ENCODE measurements around the gene ASXL3. TPM values are rescaled to one million over a fixed set of nuclear protein-coding genes. Genes with fewer than 3 reads are reported as not detected.

Gene ASXL3
- total RNA-seq, 2 experiments from 2014 or later = not detected

GRCh38 chr18:33711514-33711913, 133.5 kb downstream of the ASXL3 start:
- POLR2A ChIA-PET = no interaction called here
- Mint-ChIP-seq H3K27me3 (no peaks in the 10 kb centered on the region), H3K9me3 (peaks cover 5% of the 10 kb centered on the region), H3K36me3 (no peaks in the 10 kb centered on the region), H3K4me3 (no peak overlapping the region), H3K27ac (no peak overlapping the region), H3K4me1 (ENCODE audit: low read depth) (no peaks in the 10 kb centered on the region)
- intact Hi-C loops (cut with micrococcal nuclease) = no loop called here
- no peak for DNase-seq
- CTCF ChIA-PET = no interaction called here

DNA sequence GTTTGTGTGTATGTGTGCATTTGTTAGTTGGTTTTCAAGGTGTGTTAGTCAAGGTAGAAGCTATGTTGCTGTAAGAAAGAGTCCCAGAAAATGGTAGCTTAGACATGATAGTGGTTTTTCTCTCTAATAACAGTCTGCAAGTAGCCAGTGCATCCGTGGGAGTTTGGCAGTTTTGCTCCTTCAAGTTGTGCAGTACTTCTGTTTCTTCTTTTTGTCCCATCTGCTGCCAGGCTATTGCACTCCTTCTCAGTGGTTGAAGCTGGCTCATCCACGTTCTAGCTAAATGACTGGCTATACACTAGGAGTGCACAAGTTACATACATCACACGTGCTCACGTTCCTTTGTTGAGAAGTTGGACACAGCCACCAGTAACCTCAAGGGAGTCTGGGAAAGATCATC, 134.7 kb downstream of the ASXL3 start:
- DNase-seq = no peak
- POLR2A ChIA-PET = no interaction called here
- Mint-ChIP-seq H3K27ac (no peak overlapping the region), H3K4me1 (ENCODE audit: low read depth) (no peaks in the 10 kb centered on the region), H3K36me3 (no peaks in the 10 kb centered on the region), H3K4me3 (no peak overlapping the region), H3K27me3 (no peaks in the 10 kb centered on the region), H3K9me3 (peaks cover 3% of the 10 kb centered on the region)
- intact Hi-C loops (cut with micrococcal nuclease) = no loop called here
- CTCF ChIA-PET = no interaction called here

DNA sequence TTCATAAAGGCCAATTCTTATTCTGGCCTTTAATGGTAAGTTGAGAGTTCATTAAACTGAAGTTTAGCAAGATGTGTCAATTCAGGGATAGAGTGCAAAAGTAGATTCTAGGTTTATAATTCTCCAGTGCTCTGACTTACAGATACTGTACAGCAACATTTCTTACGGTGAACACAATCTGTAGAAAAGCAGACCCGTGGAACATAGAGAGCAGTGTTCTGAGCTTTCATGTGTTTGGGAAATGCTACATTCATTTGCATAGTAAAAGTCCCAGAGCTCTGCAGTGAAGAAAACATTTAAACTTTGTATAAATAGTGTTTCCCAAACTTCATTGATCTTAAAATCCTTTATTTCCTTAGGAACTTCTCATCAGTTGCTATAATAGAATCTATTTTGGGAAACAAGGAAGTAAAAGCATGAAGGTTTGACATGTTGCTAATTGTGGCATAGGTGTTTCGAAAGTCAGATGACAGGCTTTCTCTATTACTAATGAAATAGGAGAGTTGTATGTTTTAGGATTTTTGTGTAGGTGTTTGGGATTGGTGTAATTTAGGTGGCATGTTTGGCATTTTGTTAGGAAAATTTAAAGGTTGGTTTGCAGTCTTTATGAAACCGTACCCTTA, 138.2 kb downstream of the ASXL3 start:
- Mint-ChIP-seq H3K36me3 (no peaks in the 10 kb centered on the region), H3K4me1 (ENCODE audit: low read depth) (no peaks in the 10 kb centered on the region), H3K4me3 (no peak overlapping the region), H3K27ac (no peak overlapping the region), H3K27me3 (no peaks in the 10 kb centered on the region), H3K9me3 (peaks cover 8% of the 10 kb centered on the region)
- CTCF ChIA-PET = no interaction called here
- DNase-seq = no peak
- intact Hi-C loops (cut with micrococcal nuclease) = no loop called here
- POLR2A ChIA-PET = no interaction called here

DNA sequence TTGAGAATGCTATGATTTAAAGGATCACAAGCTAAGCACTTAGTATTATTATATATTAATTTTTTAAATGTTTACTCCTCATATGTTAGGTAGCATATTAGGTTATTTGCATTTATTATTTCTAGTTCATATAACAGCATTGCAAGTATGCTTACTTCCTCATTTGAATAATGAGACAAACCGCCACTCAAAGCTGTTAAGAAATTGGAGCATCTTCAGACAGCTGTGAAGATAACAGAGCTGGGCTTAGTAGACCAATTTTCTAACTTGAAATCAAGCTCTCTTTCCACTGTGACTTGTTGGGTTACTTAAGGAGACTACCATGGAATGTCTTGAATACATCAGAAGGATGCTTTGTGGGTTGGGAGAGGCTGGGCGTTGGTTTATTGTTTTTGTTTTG, 139.3 kb downstream of the ASXL3 start:
- Mint-ChIP-seq H3K9me3 (peaks cover 8% of the 10 kb centered on the region), H3K4me1 (ENCODE audit: low read depth) (no peaks in the 10 kb centered on the region), H3K27ac (no peak overlapping the region), H3K27me3 (no peaks in the 10 kb centered on the region), H3K36me3 (no peaks in the 10 kb centered on the region), H3K4me3 (no peak overlapping the region)
- POLR2A ChIA-PET = no interaction called here
- intact Hi-C loops (cut with micrococcal nuclease) = no loop called here
- CTCF ChIA-PET = no interaction called here
- DNase-seq = no peak

DNA sequence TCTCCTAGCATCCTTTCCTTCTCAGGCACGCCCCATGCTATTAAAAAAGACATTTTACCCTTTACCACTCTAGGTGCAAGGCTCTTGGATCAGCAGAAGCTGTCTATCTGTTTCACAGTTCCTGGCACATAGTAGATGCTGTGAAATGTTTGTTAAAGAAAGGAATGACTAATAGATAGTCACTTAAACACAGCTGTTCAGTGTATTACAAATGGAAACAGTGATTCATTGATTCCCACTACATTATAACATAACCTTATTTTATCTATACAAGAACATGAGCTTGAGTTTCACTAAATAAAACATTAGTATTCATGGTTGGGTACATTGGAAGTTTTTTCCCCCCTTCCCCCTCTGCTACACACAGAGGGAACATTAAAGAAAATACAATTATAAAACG, 142.1 kb downstream of the ASXL3 start:
- no peak overlapping the region for H3K4me3 Mint-ChIP-seq
- no peak for DNase-seq
- H3K36me3 Mint-ChIP-seq = no peaks in the 10 kb centered on the region
- ChIA-PET CTCF (no interaction called here), POLR2A (no interaction called here)
- peaks cover 8% of the 10 kb centered on the region for H3K9me3 Mint-ChIP-seq
- no peaks in the 10 kb centered on the region for H3K4me1 Mint-ChIP-seq (ENCODE audit: low read depth)
- H3K27me3 Mint-ChIP-seq = no peaks in the 10 kb centered on the region
- intact Hi-C loops (cut with micrococcal nuclease) = no loop called here
- no peak overlapping the region for H3K27ac Mint-ChIP-seq

GRCh38 chr18:33729556-33729955, 151.5 kb downstream of the ASXL3 start:
- no peak for DNase-seq
- H3K36me3 Mint-ChIP-seq = no peaks in the 10 kb centered on the region
- H3K4me3 Mint-ChIP-seq = no peak overlapping the region
- ChIA-PET CTCF (no interaction called here), POLR2A (no interaction called here)
- peaks cover 4% of the 10 kb centered on the region for H3K9me3 Mint-ChIP-seq
- no peaks in the 10 kb centered on the region for H3K27me3 Mint-ChIP-seq
- intact Hi-C loops (cut with micrococcal nuclease) = no loop called here
- no peak overlapping the region for H3K27ac Mint-ChIP-seq
- no peaks in the 10 kb centered on the region for H3K4me1 Mint-ChIP-seq (ENCODE audit: low read depth)

DNA sequence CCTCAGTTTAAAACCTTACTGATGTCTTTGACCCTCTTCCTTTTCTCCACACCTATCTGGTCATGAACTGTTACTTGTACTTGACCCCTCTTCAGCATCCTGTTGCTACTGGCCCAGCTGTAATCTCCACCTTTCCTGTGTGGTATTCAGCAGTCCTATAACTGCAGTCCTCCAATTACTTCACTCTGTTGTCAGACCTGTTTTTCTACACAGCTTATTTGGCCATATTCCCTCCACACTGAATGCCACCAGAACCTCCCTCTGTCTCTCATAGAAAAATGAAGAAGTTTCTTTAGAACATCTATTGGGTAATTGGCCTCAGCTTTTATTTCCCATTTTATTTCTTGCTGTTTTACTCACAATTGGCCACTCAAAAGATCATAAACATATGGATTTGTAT, 155.4 kb downstream of the ASXL3 start:
- H3K9me3 Mint-ChIP-seq = peaks cover 4% of the 10 kb centered on the region
- no peak overlapping the region for H3K4me3 Mint-ChIP-seq
- H3K27ac Mint-ChIP-seq = no peak overlapping the region
- no peaks in the 10 kb centered on the region for H3K4me1 Mint-ChIP-seq (ENCODE audit: low read depth)
- POLR2A ChIA-PET = no interaction called here
- H3K36me3 Mint-ChIP-seq = no peaks in the 10 kb centered on the region
- H3K27me3 Mint-ChIP-seq = no peaks in the 10 kb centered on the region
- CTCF ChIA-PET = no interaction called here
- intact Hi-C loops (cut with micrococcal nuclease) = no loop called here
- no peak for DNase-seq

DNA sequence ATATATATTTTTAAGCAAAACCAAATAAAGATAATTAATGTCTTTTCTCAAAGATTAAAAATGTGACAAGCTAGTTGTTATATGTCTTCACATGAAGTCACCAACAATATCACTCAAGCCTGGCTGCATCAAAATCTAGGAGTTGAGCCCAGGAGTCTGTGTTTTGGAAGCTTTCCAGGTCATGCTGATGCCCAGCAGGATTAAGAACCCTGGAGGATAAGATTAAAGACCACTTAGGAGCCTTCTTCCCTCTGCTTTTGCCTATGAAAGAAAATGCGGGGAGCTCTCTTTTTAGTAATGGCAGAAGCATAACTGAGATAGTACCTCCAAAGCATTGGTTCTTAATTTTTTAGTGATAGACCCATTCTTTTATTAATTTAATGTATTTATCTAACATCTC, 157.4 kb downstream of the ASXL3 start:
- CTCF ChIA-PET = no interaction called here
- POLR2A ChIA-PET = no interaction called here

GRCh38 chr18:33741760-33742159, 163.7 kb downstream of the ASXL3 start:
- ChIA-PET POLR2A (no interaction called here), CTCF (no interaction called here)
- no peaks in the 10 kb centered on the region for H3K4me1 Mint-ChIP-seq (ENCODE audit: low read depth)
- peaks cover 8% of the 10 kb centered on the region for H3K9me3 Mint-ChIP-seq
- no peak overlapping the region for H3K27ac Mint-ChIP-seq
- no peaks in the 10 kb centered on the region for H3K36me3 Mint-ChIP-seq
- no peak overlapping the region for H3K4me3 Mint-ChIP-seq
- intact Hi-C loops (cut with micrococcal nuclease) = no loop called here
- H3K27me3 Mint-ChIP-seq = no peaks in the 10 kb centered on the region
- no peak for DNase-seq

More for the DNA sequence above, 157.4 kb downstream of the ASXL3 start:
- Mint-ChIP-seq H3K27me3 (no peaks in the 10 kb centered on the region), H3K9me3 (peaks cover 2% of the 10 kb centered on the region), H3K36me3 (no peaks in the 10 kb centered on the region), H3K27ac (no peak overlapping the region), H3K4me3 (no peak overlapping the region), H3K4me1 (ENCODE audit: low read depth) (no peaks in the 10 kb centered on the region)
- DNase-seq = no peak
- intact Hi-C loops (cut with micrococcal nuclease) = no loop called here

GRCh38 chr18:33744032-33744697, 166.1 kb downstream of the ASXL3 start:
- intact Hi-C loops (cut with micrococcal nuclease) = no loop called here
- CTCF ChIA-PET = no interaction called here
- no peak overlapping the region for H3K27ac Mint-ChIP-seq
- H3K4me1 Mint-ChIP-seq (ENCODE audit: low read depth) = no peaks in the 10 kb centered on the region
- POLR2A ChIA-PET = no interaction called here
- peaks cover 8% of the 10 kb centered on the region for H3K9me3 Mint-ChIP-seq
- H3K27me3 Mint-ChIP-seq = no peaks in the 10 kb centered on the region
- H3K36me3 Mint-ChIP-seq = no peaks in the 10 kb centered on the region
- H3K4me3 Mint-ChIP-seq = no peak overlapping the region
- DNase-seq = no peak

- no peaks in the 10 kb centered on the region for H3K36me3 Mint-ChIP-seq
- no peaks in the 10 kb centered on the region for H3K4me1 Mint-ChIP-seq (ENCODE audit: low read depth)
- H3K9me3 Mint-ChIP-seq = peaks cover 7% of the 10 kb centered on the region
- intact Hi-C loops (cut with micrococcal nuclease) = no loop called here
- no peaks in the 10 kb centered on the region for H3K27me3 Mint-ChIP-seq
- ChIA-PET POLR2A (no interaction called here), CTCF (no interaction called here)
- no peak for DNase-seq
- H3K27ac Mint-ChIP-seq = no peak overlapping the region
- no peak overlapping the region for H3K4me3 Mint-ChIP-seq
Measured at GRCh38 chr18:33745151-33745795, 167.3 kb downstream of the ASXL3 start.

DNA sequence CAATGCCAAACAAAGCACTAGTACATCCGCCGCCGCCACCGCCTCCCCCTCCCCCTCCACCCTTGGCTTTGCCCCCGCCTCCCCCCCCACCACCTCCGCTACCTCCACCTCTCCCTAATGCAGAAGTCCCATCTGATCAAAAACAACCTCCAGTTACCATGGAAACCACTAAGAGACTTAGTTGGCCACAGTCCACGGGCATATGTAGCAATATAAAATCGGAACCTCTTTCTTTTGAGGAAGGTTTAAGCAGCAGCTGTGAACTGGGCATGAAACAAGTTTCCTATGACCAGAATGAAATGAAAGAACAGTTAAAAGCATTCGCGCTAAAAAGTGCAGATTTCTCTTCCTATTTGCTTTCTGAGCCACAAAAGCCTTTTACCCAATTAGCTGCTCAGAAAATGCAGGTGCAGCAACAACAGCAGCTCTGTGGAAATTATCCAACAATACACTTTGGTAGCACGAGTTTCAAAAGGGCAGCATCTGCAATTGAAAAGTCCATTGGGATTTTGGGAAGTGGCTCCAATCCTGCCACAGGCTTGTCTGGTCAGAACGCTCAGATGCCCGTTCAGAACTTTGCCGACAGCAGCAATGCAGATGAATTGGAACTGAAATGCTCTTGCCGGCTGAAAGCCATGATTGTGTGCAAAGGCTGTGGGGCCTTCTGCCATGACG, 168.0 kb downstream of the ASXL3 start:
- Mint-ChIP-seq H3K27ac (no peak overlapping the region), H3K9me3 (peaks cover 7% of the 10 kb centered on the region), H3K4me3 (no peak overlapping the region), H3K27me3 (no peaks in the 10 kb centered on the region), H3K36me3 (no peaks in the 10 kb centered on the region), H3K4me1 (ENCODE audit: low read depth) (no peaks in the 10 kb centered on the region)
- intact Hi-C loops (cut with micrococcal nuclease) = no loop called here
- POLR2A ChIA-PET = no interaction called here
- CTCF ChIA-PET = no interaction called here
- no peak for DNase-seq

DNA sequence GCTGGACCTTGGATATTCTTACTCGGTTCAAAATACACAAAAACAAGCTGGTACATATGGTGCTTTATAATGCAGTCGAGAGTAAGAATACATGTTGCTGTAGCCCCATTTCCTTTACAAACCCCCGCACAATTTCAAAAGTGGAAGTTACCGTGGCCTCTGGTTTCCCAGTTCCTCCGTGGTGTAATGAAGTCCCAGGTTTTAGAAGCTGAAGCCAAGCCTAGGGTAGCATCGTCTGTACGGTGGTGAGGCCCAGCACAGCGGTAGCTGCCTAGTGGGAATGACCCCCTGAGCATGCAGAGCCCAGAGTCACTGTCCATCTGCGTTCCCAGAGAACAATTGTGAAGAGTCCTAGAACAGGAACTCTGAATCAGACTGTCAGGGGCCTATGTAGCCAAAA, 171.8 kb downstream of the ASXL3 start:
- Mint-ChIP-seq H3K27ac (no peak overlapping the region), H3K36me3 (no peaks in the 10 kb centered on the region)
- intact Hi-C loops (cut with micrococcal nuclease) = no loop called here

More for the DNA sequence above, 171.8 kb downstream of the ASXL3 start:
- Mint-ChIP-seq H3K27me3 (no peaks in the 10 kb centered on the region), H3K4me1 (ENCODE audit: low read depth) (no peaks in the 10 kb centered on the region), H3K4me3 (no peak overlapping the region), H3K9me3 (no peaks in the 10 kb centered on the region)
- POLR2A ChIA-PET = no interaction called here
- CTCF ChIA-PET = no interaction called here
- no peak for DNase-seq

Data from activated CD4-positive, alpha-beta memory T cell treated with anti-CD3 and anti-CD28 coated beads for 36 hours (primary cell).